GM23338 (cell line): Measurements from ENCODE around the gene UTP4.

Source experiments
- CREB1 ChIP-seq: fragments of 250-450 bp; sonication (Bioruptor Pico); IDR thresholded peaks from 2 replicates; pipeline ENCODE4 v1.5.0; 2020; ENCODE audit warnings: low read depth, mild to moderate bottlenecking, moderate library complexity
- CTCF ChIP-seq, 2 experiments: fragments of 200-600 bp in 1 of 2; sonication (generic) in 1 of 2; conservative IDR thresholded peaks; 2 replicates each; pipeline versions ENCODE4 v1.5.1 to v1.6.1; 2016 to 2017; ENCODE audit warnings: antibody characterized with exemption in 2 of 2, low read depth in 2 of 2, mild to moderate bottlenecking in 2 of 2, moderate library complexity in 1 of 2
- ETS1 ChIP-seq: IDR thresholded peaks from 2 replicates; pipeline ENCODE4 v1.6.1; 2016; ENCODE audit warnings: antibody characterized with exemption
- EZH2phosphoT487 ChIP-seq: fragments of 200-600 bp; sonication (generic); IDR thresholded peaks from one replicate; pipeline ENCODE4 v1.8.1; 2018; ENCODE audit warnings: antibody characterized with exemption; ENCODE audit not compliant: unreplicated experiment
- JUNB ChIP-seq: IDR thresholded peaks from one replicate; pipeline ENCODE4 v1.6.1; 2016; ENCODE audit warnings: antibody characterized with exemption; ENCODE audit not compliant: unreplicated experiment
- POLR2AphosphoS5 ChIP-seq: IDR thresholded peaks from 2 replicates; pipeline ENCODE4 v1.6.1; 2016; ENCODE audit warnings: antibody characterized with exemption, low read depth
- ZNF331 ChIP-seq: fragments of 250-450 bp; sonication (Bioruptor Pico); IDR thresholded peaks from 2 replicates; pipeline ENCODE4 v1.5.0; 2020; ENCODE audit warnings: low read depth, mild to moderate bottlenecking, moderate library complexity

- TF ChIP-seq POLR2AphosphoS5 (no peak), EZH2phosphoT487 (no peak), CREB1 (CRISPR knock-in tag) (no peak), CTCF (conservative IDR thresholded peaks at IDR 0.05; ENCODE audit: low read depth in 2 of 2) (no peak), ZNF331 (CRISPR knock-in tag) (no peak), ETS1 (no peak), JUNB (no peak)
These were observed 65.1 kb downstream of the UTP4 start for GRCh38 chr16:69197573-69197972.
